COLO668 (cell line): ENCODE data around the gene NUDT19.
A peak's percentile ranks its signal among the peaks of the same experiment; 100 is the strongest.
"Not testable (repeated sequence)": the region's sequence is repeated elsewhere in the genome, so short reads cannot be mapped to it uniquely, and the experiment has no call there.

Experiments
- DNase-seq: peaks from one replicate; lab custom pipeline; 2025; ENCODE audit not compliant: unreplicated experiment; lab: John Stamatoyannopoulos, UW

Gene NUDT19

DNA sequence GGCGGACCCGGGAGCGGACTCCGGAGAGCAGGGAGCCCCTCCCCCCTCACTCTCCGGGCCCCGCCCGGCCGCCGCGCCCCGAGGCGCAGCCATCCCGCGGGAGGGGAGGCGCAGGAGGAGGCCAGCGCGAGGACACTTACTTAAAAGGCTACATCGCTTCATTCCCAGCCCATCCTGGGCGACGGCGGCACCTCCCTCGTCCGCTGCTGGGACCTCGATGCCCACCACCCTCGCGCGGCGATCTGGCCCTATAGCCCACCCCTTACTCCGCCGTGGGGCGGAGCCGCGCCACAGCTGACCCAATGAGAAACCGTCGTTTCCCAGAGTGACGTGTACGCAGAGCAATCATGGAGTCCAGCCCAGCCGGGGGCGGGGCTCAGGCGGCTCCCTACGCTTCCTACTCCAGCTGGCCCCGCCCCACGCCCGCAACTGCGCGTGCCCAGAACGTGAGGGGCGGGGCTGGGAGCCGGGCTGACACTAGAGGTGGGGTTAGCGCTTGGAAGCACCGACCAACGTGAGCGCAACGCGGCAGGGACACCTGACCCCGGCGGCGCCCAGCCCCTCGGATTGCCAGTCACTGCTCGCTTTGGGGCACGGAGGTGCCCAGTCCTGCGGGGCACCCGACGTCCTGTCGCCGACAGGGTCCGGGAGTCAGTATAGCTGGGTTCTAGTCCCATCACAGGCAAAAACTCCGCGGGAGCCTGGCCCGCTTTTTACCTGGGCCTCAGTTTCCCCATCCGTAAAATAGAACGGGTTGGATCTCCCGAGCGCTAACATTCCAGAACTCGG is 16.5 kb upstream of the NUDT19 start, which contains the start of gene ANKRD27:
TSS of gene ANKRD27 (minus strand) at position 250 of the 789 bp plus-strand sequence. CDS start 16,165 bp downstream, outside the sequence.
- DNase-seq = peak; percentile 99

DNA sequence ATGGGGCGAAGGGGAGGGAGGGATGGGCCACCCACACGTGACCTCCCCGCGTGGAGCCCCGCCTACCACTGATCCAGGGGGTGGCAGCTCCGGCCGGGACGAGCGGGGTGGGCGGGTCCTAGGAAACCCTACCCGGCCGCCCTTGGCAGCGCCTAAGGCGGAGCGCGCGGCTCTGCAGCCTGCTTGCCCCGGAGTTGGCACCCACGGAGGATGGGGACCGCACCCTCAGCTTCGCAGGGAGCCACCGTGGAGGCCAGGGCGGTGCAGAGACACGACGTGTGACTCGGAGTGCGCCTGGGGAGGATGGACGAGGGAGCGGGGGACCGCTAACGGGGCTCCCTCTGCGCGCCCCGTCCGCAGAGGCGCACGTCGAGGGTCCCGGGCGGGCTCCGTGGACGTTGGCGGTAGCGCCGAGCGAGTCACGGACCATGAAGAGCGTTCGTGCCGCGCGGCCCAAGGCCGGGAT is 15.9 kb upstream of the NUDT19 start, which contains the start of gene RGS9BP:
TSS of gene RGS9BP (plus strand) at position 129 of the 466 bp plus-strand sequence. CDS start 416 bp downstream, outside the sequence.
- DNase-seq = peak; percentile 84

DNA sequence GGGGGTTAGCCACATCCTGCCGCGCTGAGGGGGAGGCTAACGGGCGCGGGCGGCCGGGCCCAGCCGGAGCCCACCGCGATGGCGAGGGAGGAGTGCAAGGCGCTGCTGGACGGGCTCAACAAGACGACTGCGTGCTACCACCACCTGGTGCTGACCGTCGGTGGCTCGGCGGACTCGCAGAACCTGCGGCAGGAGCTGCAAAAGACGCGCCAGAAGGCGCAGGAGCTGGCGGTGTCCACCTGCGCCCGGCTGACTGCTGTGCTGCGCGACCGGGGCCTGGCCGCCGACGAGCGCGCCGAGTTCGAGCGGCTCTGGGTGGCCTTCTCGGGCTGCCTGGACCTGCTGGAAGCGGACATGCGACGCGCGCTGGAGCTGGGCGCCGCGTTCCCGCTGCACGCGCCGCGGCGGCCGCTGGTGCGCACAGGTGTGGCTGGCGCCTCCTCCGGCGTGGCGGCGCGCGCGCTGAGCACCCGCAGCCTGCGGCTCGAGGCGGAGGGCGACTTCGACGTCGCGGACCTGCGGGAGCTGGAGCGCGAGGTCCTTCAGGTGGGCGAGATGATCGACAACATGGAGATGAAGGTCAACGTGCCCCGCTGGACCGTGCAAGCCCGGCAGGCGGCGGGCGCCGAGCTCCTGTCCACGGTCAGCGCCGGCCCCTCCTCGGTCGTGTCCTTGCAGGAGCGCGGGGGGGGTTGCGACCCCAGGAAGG is 15.3 kb upstream of the NUDT19 start:
- peak; percentile 69 for DNase-seq

GRCh38 chr19:32676895-32677359 is 14.7 kb upstream of the NUDT19 start:
- no peak for DNase-seq

GRCh38 chr19:32677657-32678056 is 14.0 kb upstream of the NUDT19 start:
- DNase-seq = no peak

DNA sequence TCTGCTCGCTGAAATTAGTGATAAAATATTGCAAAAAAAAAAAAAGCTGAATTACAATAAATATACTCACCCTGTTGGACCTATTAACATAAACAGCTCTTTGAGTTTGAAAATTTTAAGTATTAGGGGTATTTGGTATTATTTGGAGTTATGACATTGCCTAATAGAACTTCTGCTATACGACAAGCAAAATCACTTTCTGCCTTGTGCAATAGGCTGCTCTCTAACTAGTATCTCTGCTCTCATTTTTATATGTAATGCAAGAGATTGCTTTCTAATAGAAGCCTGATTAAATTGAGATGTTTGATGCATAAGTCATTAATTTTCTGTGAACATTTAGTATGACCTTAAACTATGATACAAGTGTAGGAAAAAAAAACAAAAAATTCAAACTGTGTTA is 10.6 kb upstream of the NUDT19 start:
- DNase-seq = no peak

GRCh38 chr19:32682317-32682716 is 9.3 kb upstream of the NUDT19 start:
- no peak for DNase-seq

- no peak for DNase-seq
Measured at GRCh38 chr19:32686847-32687475, 4.7 kb upstream of the NUDT19 start.

GRCh38 chr19:32687681-32688080 is 3.9 kb upstream of the NUDT19 start:
- DNase-seq = no peak

DNA sequence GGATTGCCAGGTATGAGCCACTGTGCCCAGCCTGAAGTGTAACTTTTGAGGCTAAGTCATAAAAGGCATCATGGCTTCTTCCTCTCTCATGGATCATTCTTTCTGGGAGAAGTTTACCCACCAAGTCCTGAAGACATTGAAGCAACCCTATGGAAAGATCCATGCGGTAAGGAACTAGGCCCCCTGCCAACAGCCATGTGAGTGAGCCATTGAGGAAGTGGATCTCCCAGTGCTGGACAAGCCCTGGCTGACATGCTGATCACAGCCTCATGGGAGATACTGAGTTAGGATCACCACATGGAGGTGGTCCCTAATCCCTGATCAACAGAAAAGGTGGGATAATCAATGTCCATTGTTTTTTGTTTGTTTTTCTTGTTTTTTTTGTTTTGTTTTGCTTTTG is 3.3 kb upstream of the NUDT19 start:
- DNase-seq = no peak

- DNase-seq = peak; percentile 75
Measured at GRCh38 chr19:32691952-32692726, 518 bp downstream of the NUDT19 start.

- peak; percentile 22 for DNase-seq
Measured at GRCh38 chr19:32692727-32693061, 1.1 kb downstream of the NUDT19 start.

GRCh38 chr19:32693151-32694108 is 1.8 kb downstream of the NUDT19 start:
- DNase-seq = peak; percentile 10

DNA sequence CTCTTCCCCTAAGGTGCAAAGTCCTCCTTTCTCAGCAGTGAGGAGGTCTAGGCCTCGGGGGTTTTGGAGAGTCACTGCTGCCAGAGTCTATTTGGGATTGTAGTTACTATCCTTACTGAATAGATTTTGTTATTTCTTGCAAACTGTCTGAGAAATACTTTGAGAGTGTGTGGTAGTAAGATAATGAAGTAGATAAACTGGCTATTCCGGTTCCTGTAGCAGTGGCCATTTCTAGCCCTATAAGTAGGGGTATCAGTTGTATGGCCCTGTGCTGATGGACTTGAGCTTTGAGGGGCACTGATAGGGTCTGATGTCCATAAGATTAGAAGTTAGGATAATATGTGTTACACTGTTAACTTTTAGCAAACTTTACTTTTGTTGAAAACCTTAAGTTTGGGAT is 2.7 kb downstream of the NUDT19 start:
- DNase-seq = not testable (repeated sequence)

GRCh38 chr19:32694851-32695250 is 3.2 kb downstream of the NUDT19 start:
- DNase-seq = not testable (repeated sequence)

GRCh38 chr19:32695506-32695905 is 3.9 kb downstream of the NUDT19 start:
- not testable (repeated sequence) for DNase-seq

- not testable (repeated sequence) for DNase-seq
Measured at GRCh38 chr19:32696771-32697170, 5.2 kb downstream of the NUDT19 start.

GRCh38 chr19:32700129-32700528 is 8.5 kb downstream of the NUDT19 start:
- not testable (repeated sequence) for DNase-seq

GRCh38 chr19:32702010-32702409 is 10.4 kb downstream of the NUDT19 start:
- peak; percentile 23 for DNase-seq
